GM21423 (cell line): ENCODE data around the gene BMP5.

Experiments
- ATAC-seq: cut with Tn5 transposase; IDR thresholded peaks from one replicate; pipeline ENCODE4 v1.9.1; 2021; ENCODE audit warnings: mild to moderate bottlenecking, moderate library complexity; ENCODE audit not compliant: unreplicated experiment

Gene BMP5

GRCh38 chr6:55734256-55734655 is 141.1 kb downstream of the BMP5 start:
- ATAC-seq = no peak

GRCh38 chr6:55729665-55730064 is 145.7 kb downstream of the BMP5 start:
- ATAC-seq = no peak

GRCh38 chr6:55726144-55726543 is 149.2 kb downstream of the BMP5 start:
- ATAC-seq = no peak

GRCh38 chr6:55714831-55715230 is 160.6 kb downstream of the BMP5 start:
- ATAC-seq = no peak

GRCh38 chr6:55713436-55713835 is 162.0 kb downstream of the BMP5 start:
- no peak for ATAC-seq

- no peak for ATAC-seq
Measured at GRCh38 chr6:55708711-55709110, 166.7 kb downstream of the BMP5 start.

GRCh38 chr6:55705451-55706440 is 169.6 kb downstream of the BMP5 start:
- no peak for ATAC-seq

GRCh38 chr6:55704421-55704820 is 171.0 kb downstream of the BMP5 start:
- no peak for ATAC-seq
